ENCODE data around the gene VWF. TPM values are rescaled to one million over a fixed set of nuclear protein-coding genes. Genes with fewer than 3 reads are reported as not detected.

The VWF gene
- total and polyA plus RNA-seq, 2 donors (not counting 3 experiments of a cell fraction or from before 2014, with no cell fraction given) = 1,041 to 2,328 TPM

GRCh38 chr12:5945071-5946008, 179.1 kb downstream of the VWF start, which contains the start of gene ANO2:
Gene ANO2, minus strand, starts transcription at chr12:5945259. Its CDS starts 42 bp downstream, at chr12:5945217.
- ChIA-PET POLR2A (no interaction called here), CTCF (no interaction called here)
- DNase-seq (ENCODE audit: low read depth, low spot score) (no peak), FAIRE-seq (no peak)
- Histone ChIP-seq H4K20me1 (replicated peaks; ENCODE audit: control insufficient read depth, extremely low read depth, insufficient read depth, low read length) (peaks cover 3% of the 10 kb centered on the region), H3K79me2 (ENCODE audit: control insufficient read depth, insufficient read depth, low read length) (no peaks in the 10 kb centered on the region), H3K9ac (replicated peaks; ENCODE audit: extremely low read depth, insufficient read depth, low read length) (no peak within 1 kb of the TSS), H3K9me1 (replicated peaks; ENCODE audit: control insufficient read depth, extremely low read depth, insufficient read depth, low read length) (no peaks in the 10 kb centered on the region), H3K4me1 (ENCODE audit: control insufficient read depth, extremely low read depth, insufficient read depth, low read length) (peaks cover 2% of the 10 kb centered on the region), H3K36me3 (ENCODE audit: control insufficient read depth in 2 of 2, extremely low read depth in 1 of 2, insufficient read depth in 2 of 2, low read length in 2 of 2) (peaks cover 67 to 70% of the 10 kb centered on the region in 2 experiments), H3K27me3 (ENCODE audit: control insufficient read depth in 2 of 2, insufficient read depth in 2 of 2, low read length in 2 of 2) (no peaks in the 10 kb centered on the region), H2AFZ (ENCODE audit: low read depth, low read length) (no peak within 1 kb of the TSS), H3K9me3 (replicated peaks; ENCODE audit: control insufficient read depth, insufficient read depth, low read length) (no peaks in the 10 kb centered on the region), H3K4me2 (ENCODE audit: insufficient read depth, low read length) (no peak within 1 kb of the TSS), H3K4me3 (replicated peaks in 1 of 3; ENCODE audit: insufficient read depth in 1 of 3, low read depth in 1 of 3, low read length in 3 of 3) (no peak within 1 kb of the TSS), H3K27ac (ENCODE audit: insufficient read depth, low read depth, low read length) (no peak within 1 kb of the TSS)
- no TSS peak for BruUV-seq (replicated peaks)
- dilution Hi-C loops (cut with MboI; ENCODE audit: extremely low pct_ligation_motif_present, low sequenced_read_pairs) = no loop called here
- TF ChIP-seq FOS (IDR thresholded peaks at IDR 0.05; ENCODE audit: borderline replicate concordance, insufficient read depth, low read length) = no peak
- no peak for TF ChIP-seq EZH2 (IDR thresholded peaks at IDR 0.05; ENCODE audit: borderline replicate concordance, low read depth, low read length, severe bottlenecking)
- TF ChIP-seq POLR2AphosphoS5 (IDR thresholded peaks at IDR 0.05; ENCODE audit: insufficient read depth, low read depth, low read length) = no peak
- no peak for TF ChIP-seq MYC (IDR thresholded peaks at IDR 0.05; ENCODE audit: low read depth, low read length)
- TF ChIP-seq JUN (IDR thresholded peaks at IDR 0.05; ENCODE audit: borderline replicate concordance, insufficient read depth, insufficient read length, low read depth) = no peak
- no peak for TF ChIP-seq POLR2A (IDR thresholded peaks at IDR 0.05; ENCODE audit: low read depth, low read length)
- no peak for TF ChIP-seq GATA2 (IDR thresholded peaks at IDR 0.05; ENCODE audit: insufficient read depth, insufficient read length, low read depth, low read length)
- TF ChIP-seq MAX (IDR thresholded peaks at IDR 0.05; ENCODE audit: insufficient read depth, insufficient read length) = no peak
- TF ChIP-seq, protein P1, sequence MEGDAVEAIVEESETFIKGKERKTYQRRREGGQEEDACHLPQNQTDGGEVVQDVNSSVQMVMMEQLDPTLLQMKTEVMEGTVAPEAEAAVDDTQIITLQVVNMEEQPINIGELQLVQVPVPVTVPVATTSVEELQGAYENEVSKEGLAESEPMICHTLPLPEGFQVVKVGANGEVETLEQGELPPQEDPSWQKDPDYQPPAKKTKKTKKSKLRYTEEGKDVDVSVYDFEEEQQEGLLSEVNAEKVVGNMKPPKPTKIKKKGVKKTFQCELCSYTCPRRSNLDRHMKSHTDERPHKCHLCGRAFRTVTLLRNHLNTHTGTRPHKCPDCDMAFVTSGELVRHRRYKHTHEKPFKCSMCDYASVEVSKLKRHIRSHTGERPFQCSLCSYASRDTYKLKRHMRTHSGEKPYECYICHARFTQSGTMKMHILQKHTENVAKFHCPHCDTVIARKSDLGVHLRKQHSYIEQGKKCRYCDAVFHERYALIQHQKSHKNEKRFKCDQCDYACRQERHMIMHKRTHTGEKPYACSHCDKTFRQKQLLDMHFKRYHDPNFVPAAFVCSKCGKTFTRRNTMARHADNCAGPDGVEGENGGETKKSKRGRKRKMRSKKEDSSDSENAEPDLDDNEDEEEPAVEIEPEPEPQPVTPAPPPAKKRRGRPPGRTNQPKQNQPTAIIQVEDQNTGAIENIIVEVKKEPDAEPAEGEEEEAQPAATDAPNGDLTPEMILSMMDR (IDR thresholded peaks at IDR 0.05; ENCODE audit: extremely low read depth in 1 of 2, insufficient read depth in 1 of 2, low read depth in 1 of 2, low read length in 2 of 2) = no peak
- intact Hi-C loops (cut with micrococcal nuclease) = no loop called here

Data from endothelial cell of umbilical vein (primary cell).